ENCODE results near the gene HBP1. TPM values are rescaled to one million over a fixed set of nuclear protein-coding genes. Genes with fewer than 3 reads are reported as not detected.

HBP1 gene
- total and polyA plus RNA-seq, 7 donors, result 34.2 to 172 (median 104) TPM

DNA sequence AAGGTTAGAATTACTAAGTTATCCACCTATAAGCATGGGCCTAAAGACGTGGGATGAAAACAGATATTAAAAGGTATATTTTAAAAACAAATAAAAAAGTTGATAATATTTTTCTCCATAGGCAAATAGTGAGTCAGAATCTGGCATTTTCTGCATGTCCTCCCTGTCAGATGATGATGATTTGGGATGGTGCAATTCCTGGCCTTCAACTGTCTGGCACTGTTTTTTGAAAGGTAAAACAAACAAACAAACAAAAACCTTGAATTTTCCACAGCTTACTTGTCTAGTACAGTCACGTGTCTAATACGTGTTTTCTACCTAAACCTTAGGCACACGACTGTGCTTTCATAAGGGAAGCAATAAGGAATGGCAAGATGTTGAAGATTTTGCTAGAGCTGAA lies 17.4 kb downstream of the HBP1 start:
- TF ChIP-seq POLR2A (IDR thresholded peaks at IDR 0.05) (no peak), EP300 (IDR thresholded peaks at IDR 0.05) (no peak), POLR2AphosphoS5 (IDR thresholded peaks at IDR 0.05) (no peak)
- TF ChIP-seq, protein P1, sequence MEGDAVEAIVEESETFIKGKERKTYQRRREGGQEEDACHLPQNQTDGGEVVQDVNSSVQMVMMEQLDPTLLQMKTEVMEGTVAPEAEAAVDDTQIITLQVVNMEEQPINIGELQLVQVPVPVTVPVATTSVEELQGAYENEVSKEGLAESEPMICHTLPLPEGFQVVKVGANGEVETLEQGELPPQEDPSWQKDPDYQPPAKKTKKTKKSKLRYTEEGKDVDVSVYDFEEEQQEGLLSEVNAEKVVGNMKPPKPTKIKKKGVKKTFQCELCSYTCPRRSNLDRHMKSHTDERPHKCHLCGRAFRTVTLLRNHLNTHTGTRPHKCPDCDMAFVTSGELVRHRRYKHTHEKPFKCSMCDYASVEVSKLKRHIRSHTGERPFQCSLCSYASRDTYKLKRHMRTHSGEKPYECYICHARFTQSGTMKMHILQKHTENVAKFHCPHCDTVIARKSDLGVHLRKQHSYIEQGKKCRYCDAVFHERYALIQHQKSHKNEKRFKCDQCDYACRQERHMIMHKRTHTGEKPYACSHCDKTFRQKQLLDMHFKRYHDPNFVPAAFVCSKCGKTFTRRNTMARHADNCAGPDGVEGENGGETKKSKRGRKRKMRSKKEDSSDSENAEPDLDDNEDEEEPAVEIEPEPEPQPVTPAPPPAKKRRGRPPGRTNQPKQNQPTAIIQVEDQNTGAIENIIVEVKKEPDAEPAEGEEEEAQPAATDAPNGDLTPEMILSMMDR (IDR thresholded peaks at IDR 0.05), result no peak
- no peaks in the 10 kb centered on the region for H3K27me3 ChIP-seq
- H3K36me3 ChIP-seq, result peaks cover 15 to 99% (median 38%) of the 10 kb centered on the region in 4 donors
- no peak overlapping the region for H3K27ac ChIP-seq
- no peak overlapping the region for H3K4me3 ChIP-seq
- H3K4me1 ChIP-seq, result peaks cover 0 to 10% (median 2%) of the 10 kb centered on the region in 4 donors
- WGBS, 2 donors, result 89 to 90% methylated on average over 4 of the region's 4 CpGs
- no peaks in the 10 kb centered on the region for H3K9me3 ChIP-seq
- DNase-seq, result no peak
- intact Hi-C loops (cut with DNase I), result no loop called here

DNA sequence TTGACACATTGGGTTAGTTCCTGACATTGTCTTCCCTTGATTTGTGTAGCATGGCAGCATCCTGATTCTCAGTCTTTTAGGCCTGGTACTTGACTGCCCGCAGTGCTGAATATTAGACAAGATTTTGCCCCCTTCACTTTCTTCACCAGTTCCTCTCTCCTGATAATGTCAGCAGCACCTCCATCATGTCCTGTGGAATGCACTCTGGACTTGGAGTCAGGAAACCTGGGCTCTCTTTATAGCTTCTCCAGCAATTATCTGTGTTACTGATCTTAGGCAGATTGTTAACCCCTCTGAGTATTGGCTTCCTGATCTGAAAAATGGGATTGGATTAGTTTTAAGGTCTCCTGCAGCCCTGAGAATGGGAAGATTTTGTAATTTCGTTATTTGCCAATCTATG lies 19.0 kb downstream of the HBP1 start:
- Histone ChIP-seq H3K27ac (no peak overlapping the region), H3K4me3 (no peak overlapping the region), H3K27me3 (no peaks in the 10 kb centered on the region), H3K36me3 (peaks cover 19 to 99% (median 39%) of the 10 kb centered on the region in 4 donors), H3K9me3 (no peaks in the 10 kb centered on the region), H3K4me1 (peaks cover 0 to 5% (median 0%) of the 10 kb centered on the region in 4 donors)
- DNase-seq, result no peak
- intact Hi-C loops (cut with DNase I), result no loop called here
- no peak for TF ChIP-seq POLR2AphosphoS5 (IDR thresholded peaks at IDR 0.05)
- TF ChIP-seq, protein P1 (IDR thresholded peaks at IDR 0.05), result no peak
- 92 to 95% methylated on average over 2 of the region's 2 CpGs for WGBS, 2 donors

DNA sequence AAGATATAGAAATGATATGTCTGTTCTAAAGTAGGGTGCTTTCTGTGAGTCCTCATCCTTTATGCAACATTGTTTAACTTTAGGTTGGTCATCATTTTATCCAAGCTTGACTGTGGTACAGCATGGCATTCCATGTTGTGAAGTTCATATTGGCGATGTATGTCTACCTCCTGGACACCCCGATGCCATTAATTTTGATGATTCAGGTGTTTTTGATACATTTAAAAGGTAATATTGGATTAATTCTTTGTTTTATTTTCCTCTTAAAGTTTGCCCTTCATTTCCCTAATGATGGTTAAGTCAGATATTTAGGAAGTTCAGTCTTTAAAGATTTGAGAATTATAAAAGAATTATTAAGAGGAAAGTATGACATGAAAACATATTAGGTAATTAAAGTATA lies 21.3 kb downstream of the HBP1 start:
- WGBS, 2 donors, result 99% methylated on average over 2 of the region's 2 CpGs
- intact Hi-C loops (cut with DNase I), result no loop called here
- H3K9me3 ChIP-seq, result no peaks in the 10 kb centered on the region
- DNase-seq, result no peak
- H3K27me3 ChIP-seq, result no peaks in the 10 kb centered on the region
- peaks cover 0 to 1% (median 0%) of the 10 kb centered on the region in 4 donors for H3K4me1 ChIP-seq
- peaks cover 19 to 92% (median 38%) of the 10 kb centered on the region in 4 donors for H3K36me3 ChIP-seq
- TF ChIP-seq POLR2A (IDR thresholded peaks at IDR 0.05) (no peak), POLR2AphosphoS5 (IDR thresholded peaks at IDR 0.05) (no peak), EP300 (IDR thresholded peaks at IDR 0.05) (no peak)
- TF ChIP-seq, protein P1 (IDR thresholded peaks at IDR 0.05), result no peak
- no peak overlapping the region for H3K27ac ChIP-seq
- H3K4me3 ChIP-seq, result no peak overlapping the region

DNA sequence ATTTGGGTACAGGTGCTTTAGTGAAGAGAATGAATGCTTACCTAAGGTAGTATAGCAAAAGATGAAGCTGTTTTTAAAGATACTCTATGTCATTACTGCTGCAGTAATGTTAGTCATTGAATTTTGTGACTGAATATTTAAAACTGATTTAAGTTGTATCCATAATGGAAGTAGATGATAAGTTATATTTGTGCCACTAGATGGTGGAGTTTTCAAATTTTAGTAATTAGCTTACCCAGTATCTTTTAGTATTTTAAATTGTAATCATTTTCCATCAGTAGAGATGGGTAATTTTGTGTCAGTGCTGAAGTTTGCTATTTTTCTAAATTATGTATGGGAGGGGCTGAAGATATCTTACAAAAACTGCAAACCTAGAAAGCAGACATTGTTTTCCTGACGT lies 25.2 kb downstream of the HBP1 start:
- H3K4me1 ChIP-seq, result no peaks in the 10 kb centered on the region
- H3K36me3 ChIP-seq, result peaks cover 11 to 94% (median 42%) of the 10 kb centered on the region in 4 donors
- intact Hi-C loops (cut with DNase I), result no loop called here
- no peaks in the 10 kb centered on the region for H3K9me3 ChIP-seq
- H3K4me3 ChIP-seq, result no peak overlapping the region
- 88 to 91% methylated on average over 1 of the region's 1 CpG for WGBS, 2 donors
- no peak for DNase-seq
- H3K27me3 ChIP-seq, result no peaks in the 10 kb centered on the region
- no peak overlapping the region for H3K27ac ChIP-seq
- TF ChIP-seq, protein P1 (IDR thresholded peaks at IDR 0.05), result no peak

DNA sequence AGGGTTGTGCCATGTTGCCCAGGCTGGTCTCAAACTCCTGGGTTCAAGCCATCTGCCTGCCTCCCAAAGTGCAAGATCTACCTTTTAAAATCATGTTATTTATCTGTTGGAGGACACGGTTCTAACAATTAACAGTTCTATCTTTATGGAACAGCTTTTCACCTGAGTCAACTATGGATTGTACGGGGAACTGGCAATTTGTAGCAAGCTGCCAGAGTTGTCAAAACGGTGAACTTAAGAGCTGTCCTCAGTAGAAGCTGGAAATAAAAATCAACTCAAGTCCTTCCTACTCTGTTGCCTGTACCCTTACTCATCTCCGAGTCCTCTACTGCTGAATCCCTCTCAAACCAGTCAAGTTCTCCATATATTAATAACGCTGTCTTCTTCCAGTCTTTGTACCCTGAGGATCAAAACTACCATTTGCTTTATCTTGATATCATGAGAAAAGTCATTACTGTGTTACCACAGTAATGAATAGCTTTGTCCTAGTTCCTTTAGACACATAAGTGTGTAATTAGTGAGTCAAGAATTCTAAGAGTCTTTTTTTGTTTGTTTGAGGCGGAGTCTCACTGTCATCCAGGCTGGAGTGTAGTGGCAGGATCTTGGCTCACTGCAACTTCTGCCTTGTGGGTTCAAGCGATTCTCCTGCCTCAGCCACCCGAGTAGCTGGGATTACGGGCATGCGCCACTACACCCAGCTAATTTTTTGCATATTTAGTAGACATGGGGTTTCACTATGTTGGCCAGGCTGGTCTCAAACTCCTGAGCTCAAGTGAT lies 28.2 kb downstream of the HBP1 start:
- intact Hi-C loops (cut with DNase I), result no loop called here
- Histone ChIP-seq H3K36me3 (peaks cover 8 to 94% (median 37%) of the 10 kb centered on the region in 4 donors), H3K4me3 (no peak overlapping the region), H3K27me3 (no peaks in the 10 kb centered on the region), H3K4me1 (peaks cover 0 to 13% (median 0%) of the 10 kb centered on the region in 4 donors), H3K9me3 (no peaks in the 10 kb centered on the region), H3K27ac (no peak overlapping the region)
- 86 to 91% methylated on average over 10 of the region's 10 CpGs for WGBS, 2 donors
- DNase-seq, result no peak
- no peak for TF ChIP-seq EP300 (IDR thresholded peaks at IDR 0.05)
- TF ChIP-seq, protein P1 (IDR thresholded peaks at IDR 0.05), result no peak
- no peak for TF ChIP-seq POLR2AphosphoS5 (IDR thresholded peaks at IDR 0.05)
- TF ChIP-seq POLR2A (IDR thresholded peaks at IDR 0.05), result no peak

Measured in sigmoid colon (tissue), 7 donors.